Neutrophil (primary cell): Measurements from ENCODE around the gene DOCK4.

Experiments used
- H3K27ac ChIP-seq: fragments of 200-600 bp; sonication (generic); 2 replicates; pipeline ENCODE4 v1.5.1; 2016; ENCODE audit warnings: mild to moderate bottlenecking, moderate library complexity
- H3K27me3 ChIP-seq: fragments of 200-600 bp; sonication (generic); 2 replicates; pipeline ENCODE4 v1.6.0; 2016; ENCODE audit warnings: mild to moderate bottlenecking
- H3K36me3 ChIP-seq: fragments of 200-600 bp; sonication (generic); 2 replicates; pipeline ENCODE4 v1.5.1; 2017
- H3K4me1 ChIP-seq, 2 experiments: fragments of 200-600 bp in 1 of 2; sonication (generic) in 1 of 2; 1 replicate in 1 of 2; 2 replicates in 1 of 2; pipeline versions ENCODE4 v1.5.1 to v1.6.1; 2013 to 2016; ENCODE audit warnings: low read depth in 1 of 2, low read length in 1 of 2, mild to moderate bottlenecking in 1 of 2, moderate library complexity in 1 of 2; ENCODE audit not compliant: control insufficient read depth in 1 of 2, insufficient read depth in 1 of 2
- H3K4me3 ChIP-seq, 2 experiments: fragments of 200-600 bp in 1 of 2; sonication (generic) in 1 of 2; 1 replicate in 1 of 2; 2 replicates in 1 of 2; pipeline ENCODE4 v1.5.1; 2013 to 2016; ENCODE audit warnings: low read depth in 1 of 2, low read length in 1 of 2, mild to moderate bottlenecking in 1 of 2, moderate library complexity in 1 of 2
- H3K9me3 ChIP-seq: fragments of 200-600 bp; sonication (generic); 2 replicates; pipeline ENCODE4 v1.5.1; 2016
- CTCF ChIP-seq: fragments of 200-600 bp; sonication (generic); IDR thresholded peaks from 2 replicates; pipeline ENCODE4 v1.5.1; 2016; ENCODE audit warnings: antibody characterized with exemption

The DOCK4 gene

GRCh38 chr7:111820121-111820520, 386.1 kb downstream of the DOCK4 start:
- no peaks in the 10 kb centered on the region for H3K9me3 ChIP-seq

GRCh38 chr7:111815354-111815753, 390.8 kb downstream of the DOCK4 start:
- Histone ChIP-seq H3K27me3 (no peaks in the 10 kb centered on the region), H3K27ac (no peak overlapping the region), H3K4me1 (no peaks in the 10 kb centered on the region), H3K36me3 (no peaks in the 10 kb centered on the region), H3K4me3 (no peak overlapping the region), H3K9me3 (no peaks in the 10 kb centered on the region)
- no peak for TF ChIP-seq CTCF

More at GRCh38 chr7:111820121-111820520, 386.1 kb downstream of the DOCK4 start:
- H3K27me3 ChIP-seq, result no peaks in the 10 kb centered on the region
- H3K27ac ChIP-seq, result no peak overlapping the region
- no peaks in the 10 kb centered on the region for H3K36me3 ChIP-seq
- H3K4me3 ChIP-seq, result no peak overlapping the region
- TF ChIP-seq CTCF, result no peak
- no peaks in the 10 kb centered on the region for H3K4me1 ChIP-seq

DNA sequence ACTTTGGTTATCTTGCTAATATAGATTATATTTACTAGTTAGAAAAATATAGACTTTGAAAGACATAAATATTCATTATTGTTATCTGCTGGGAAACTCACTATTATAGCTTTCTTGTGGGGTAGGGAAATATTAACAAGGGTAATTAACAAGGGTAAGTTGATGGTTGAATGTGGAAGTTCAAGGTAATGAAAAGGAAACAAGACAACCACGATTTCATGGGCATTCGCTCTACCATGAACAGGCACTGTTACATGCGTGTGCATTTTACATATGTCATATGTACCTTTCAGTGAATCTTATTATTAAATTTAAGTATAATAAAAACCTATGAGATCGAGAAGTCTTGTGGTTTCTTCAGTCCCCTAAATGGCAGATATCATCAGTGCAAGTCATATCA, 392.9 kb downstream of the DOCK4 start:
- Histone ChIP-seq H3K4me1 (no peaks in the 10 kb centered on the region), H3K27me3 (no peaks in the 10 kb centered on the region), H3K27ac (no peak overlapping the region), H3K4me3 (no peak overlapping the region), H3K9me3 (no peaks in the 10 kb centered on the region), H3K36me3 (no peaks in the 10 kb centered on the region)
- TF ChIP-seq CTCF, result no peak

- Histone ChIP-seq H3K9me3 (peaks cover 6% of the 10 kb centered on the region), H3K27me3 (no peaks in the 10 kb centered on the region), H3K27ac (no peak overlapping the region), H3K4me3 (no peak overlapping the region), H3K36me3 (no peaks in the 10 kb centered on the region), H3K4me1 (no peaks in the 10 kb centered on the region)
- TF ChIP-seq CTCF, result no peak
Measured at GRCh38 chr7:111806232-111806631, 400.0 kb downstream of the DOCK4 start.

DNA sequence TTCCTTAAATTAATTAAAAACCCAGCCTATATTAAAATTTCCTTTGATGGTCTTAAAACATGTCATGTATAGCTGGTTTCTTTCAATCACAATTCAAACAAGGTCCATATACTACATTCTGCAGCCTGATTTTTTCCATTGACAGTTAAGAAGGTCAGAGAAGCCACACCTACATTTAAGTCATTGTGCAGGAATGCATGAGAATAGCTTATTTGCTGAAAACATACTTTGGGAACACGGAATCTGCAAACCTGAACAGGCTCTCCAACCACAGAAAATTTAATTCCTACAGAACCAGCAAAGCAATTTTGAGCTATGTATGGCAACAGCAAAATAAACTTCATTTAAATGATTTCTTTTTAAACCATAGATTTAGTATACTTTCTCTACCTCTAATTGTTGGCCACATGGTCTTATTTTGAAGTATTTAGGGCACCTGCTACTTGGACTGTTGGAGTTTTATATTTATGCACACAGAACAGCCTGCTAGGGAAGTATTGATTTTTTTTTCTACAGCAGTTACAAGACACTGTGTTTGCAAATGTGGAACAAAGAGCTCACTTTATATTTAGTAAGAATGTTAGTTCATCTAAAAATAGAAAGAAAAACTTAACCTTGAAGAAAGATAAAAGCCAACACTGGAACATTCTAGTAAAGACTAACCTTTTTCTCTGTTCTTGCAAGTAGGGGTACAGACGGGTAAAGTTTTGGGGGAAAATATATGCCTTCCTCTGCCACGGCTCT, 403.0 kb downstream of the DOCK4 start:
- no peaks in the 10 kb centered on the region for H3K27me3 ChIP-seq
- H3K36me3 ChIP-seq, result no peaks in the 10 kb centered on the region
- H3K4me1 ChIP-seq, result no peaks in the 10 kb centered on the region
- no peak for TF ChIP-seq CTCF
- H3K4me3 ChIP-seq, result no peak overlapping the region
- H3K27ac ChIP-seq, result no peak overlapping the region
- H3K9me3 ChIP-seq, result peaks cover 22% of the 10 kb centered on the region
